Activated CD8-positive, alpha-beta T cell treated with anti-CD3 and anti-CD28 coated beads for 36 hours (primary cell): ENCODE data around the gene PHKB. TPM values are rescaled to one million over a fixed set of nuclear protein-coding genes. Genes with fewer than 3 reads are reported as not detected.

Source experiments
- ATAC-seq: fragments of 200-7000 bp; cut with Tn5 transposase; one replicate; pipeline ENCODE4 v1.10.0; 2021; ENCODE audit warnings: mild to moderate bottlenecking, moderate library complexity
- CTCF ChIA-PET: fragments of 350-600 bp; sonication (Branson Sonifier 250); formaldehyde crosslinking; loops from one replicate; lab custom pipeline; 2021; ENCODE audit warnings: antibody characterized with exemption; lab: Charles Lee
- POLR2A ChIA-PET: fragments of 350-600 bp; sonication (Branson Sonifier 250); formaldehyde crosslinking; loops from one replicate; lab custom pipeline; 2021; ENCODE audit warnings: antibody characterized with exemption; lab: Charles Lee
- DNase-seq: peaks from one replicate; pipeline ENCODE4 v3.0.0-alpha.2; 2020
- H3K27ac Mint-ChIP-seq: one replicate; pipeline ENCODE4 v1.8.0; 2021; ENCODE audit warnings: mild to moderate bottlenecking, mixed read lengths
- H3K27me3 Mint-ChIP-seq: one replicate; pipeline ENCODE4 v1.8.0; 2021; ENCODE audit warnings: mixed read lengths
- H3K36me3 Mint-ChIP-seq: one replicate; pipeline ENCODE4 v1.8.0; 2021; ENCODE audit warnings: low read depth, mixed read lengths
- H3K4me1 Mint-ChIP-seq: one replicate; pipeline ENCODE4 v1.8.0; 2021; ENCODE audit warnings: low read depth, mixed read lengths
- H3K4me3 Mint-ChIP-seq: one replicate; pipeline ENCODE4 v1.8.0; 2021; ENCODE audit warnings: mild to moderate bottlenecking, moderate library complexity, mixed read lengths
- H3K9me3 Mint-ChIP-seq: one replicate; pipeline ENCODE4 v1.8.0; 2021; ENCODE audit warnings: mixed read lengths
- intact Hi-C: fragments of 100-400 bp; cut with micrococcal nuclease; formaldehyde crosslinking; loops from one replicate; pipeline ENCODE4 v1.10.0; 2022
- total RNA-seq, 2 experiments: library from RNA; stranded (reverse); gene quantifications; one replicate each; pipeline ENCODE4 v1.2.3, GENCODE V29; 2021
- TF ChIP-seq, protein P1 (sequence below): fragments of 200-600 bp; IDR thresholded peaks from one replicate; pipeline ENCODE4 v1.8.0; 2022; ENCODE audit warnings: antibody characterized with exemption, mild to moderate bottlenecking

Gene PHKB
- total RNA-seq, 2 experiments from 2014 or later = 20.2 to 23.1 TPM

DNA sequence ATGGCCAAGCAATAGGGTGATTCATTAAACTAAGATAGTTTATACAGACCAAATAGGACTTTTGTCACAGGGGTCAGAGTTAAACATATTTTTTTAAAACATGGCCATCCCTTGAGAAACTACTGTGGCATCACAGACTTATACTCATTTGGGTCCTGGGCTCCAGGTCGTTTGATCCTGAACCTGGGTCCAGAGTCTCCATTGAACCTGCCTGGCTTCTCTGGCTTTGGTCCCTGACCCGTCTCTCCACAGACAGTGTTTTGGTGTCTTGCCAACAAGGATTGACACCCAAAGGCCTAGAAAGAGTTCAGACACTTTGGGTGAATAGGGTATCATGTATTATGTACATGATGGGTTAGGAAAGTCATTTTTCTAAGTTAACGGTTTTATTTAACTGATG is 236.7 kb downstream of the PHKB start:
- intact Hi-C loops = no loop called here
- POLR2A ChIA-PET = no interaction called here
- CTCF ChIA-PET = no interaction called here
- ATAC-seq (no peak), DNase-seq (no peak)
- Mint-ChIP-seq H3K27me3 (no peaks in the 10 kb centered on the region), H3K9me3 (peaks cover 16% of the 10 kb centered on the region), H3K27ac (no peak overlapping the region), H3K4me3 (no peak overlapping the region), H3K4me1 (peaks cover 2% of the 10 kb centered on the region), H3K36me3 (peaks cover 55% of the 10 kb centered on the region)
- TF ChIP-seq, protein P1, sequence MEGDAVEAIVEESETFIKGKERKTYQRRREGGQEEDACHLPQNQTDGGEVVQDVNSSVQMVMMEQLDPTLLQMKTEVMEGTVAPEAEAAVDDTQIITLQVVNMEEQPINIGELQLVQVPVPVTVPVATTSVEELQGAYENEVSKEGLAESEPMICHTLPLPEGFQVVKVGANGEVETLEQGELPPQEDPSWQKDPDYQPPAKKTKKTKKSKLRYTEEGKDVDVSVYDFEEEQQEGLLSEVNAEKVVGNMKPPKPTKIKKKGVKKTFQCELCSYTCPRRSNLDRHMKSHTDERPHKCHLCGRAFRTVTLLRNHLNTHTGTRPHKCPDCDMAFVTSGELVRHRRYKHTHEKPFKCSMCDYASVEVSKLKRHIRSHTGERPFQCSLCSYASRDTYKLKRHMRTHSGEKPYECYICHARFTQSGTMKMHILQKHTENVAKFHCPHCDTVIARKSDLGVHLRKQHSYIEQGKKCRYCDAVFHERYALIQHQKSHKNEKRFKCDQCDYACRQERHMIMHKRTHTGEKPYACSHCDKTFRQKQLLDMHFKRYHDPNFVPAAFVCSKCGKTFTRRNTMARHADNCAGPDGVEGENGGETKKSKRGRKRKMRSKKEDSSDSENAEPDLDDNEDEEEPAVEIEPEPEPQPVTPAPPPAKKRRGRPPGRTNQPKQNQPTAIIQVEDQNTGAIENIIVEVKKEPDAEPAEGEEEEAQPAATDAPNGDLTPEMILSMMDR = no peak

DNA sequence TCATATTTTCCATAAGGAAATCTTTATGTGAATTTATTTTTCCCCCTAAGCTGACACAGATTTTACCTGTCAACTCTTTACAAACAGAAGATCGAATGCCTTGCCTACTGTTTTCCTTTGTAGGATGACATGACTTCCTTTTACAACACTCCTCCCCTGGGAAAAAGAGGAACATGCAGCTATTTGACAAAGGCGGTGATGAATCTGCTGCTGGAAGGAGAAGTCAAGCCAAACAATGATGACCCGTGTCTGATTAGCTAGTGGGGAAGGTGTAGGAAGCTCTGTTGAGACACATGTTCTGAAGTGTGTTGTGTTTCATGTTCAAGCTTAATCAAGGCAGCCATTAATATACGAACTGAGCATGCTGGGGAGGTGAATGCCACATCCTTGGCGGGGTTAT is 238.0 kb downstream of the PHKB start:
- ChIA-PET POLR2A (no interaction called here), CTCF (no interaction called here)
- Mint-ChIP-seq H3K27me3 (no peaks in the 10 kb centered on the region), H3K36me3 (peaks cover 54% of the 10 kb centered on the region), H3K4me1 (peaks cover 2% of the 10 kb centered on the region), H3K27ac (no peak overlapping the region), H3K4me3 (no peak overlapping the region), H3K9me3 (peaks cover 18% of the 10 kb centered on the region)
- TF ChIP-seq, protein P1 = no peak
- no peak for ATAC-seq
- no peak for DNase-seq
- intact Hi-C loops = no loop called here

DNA sequence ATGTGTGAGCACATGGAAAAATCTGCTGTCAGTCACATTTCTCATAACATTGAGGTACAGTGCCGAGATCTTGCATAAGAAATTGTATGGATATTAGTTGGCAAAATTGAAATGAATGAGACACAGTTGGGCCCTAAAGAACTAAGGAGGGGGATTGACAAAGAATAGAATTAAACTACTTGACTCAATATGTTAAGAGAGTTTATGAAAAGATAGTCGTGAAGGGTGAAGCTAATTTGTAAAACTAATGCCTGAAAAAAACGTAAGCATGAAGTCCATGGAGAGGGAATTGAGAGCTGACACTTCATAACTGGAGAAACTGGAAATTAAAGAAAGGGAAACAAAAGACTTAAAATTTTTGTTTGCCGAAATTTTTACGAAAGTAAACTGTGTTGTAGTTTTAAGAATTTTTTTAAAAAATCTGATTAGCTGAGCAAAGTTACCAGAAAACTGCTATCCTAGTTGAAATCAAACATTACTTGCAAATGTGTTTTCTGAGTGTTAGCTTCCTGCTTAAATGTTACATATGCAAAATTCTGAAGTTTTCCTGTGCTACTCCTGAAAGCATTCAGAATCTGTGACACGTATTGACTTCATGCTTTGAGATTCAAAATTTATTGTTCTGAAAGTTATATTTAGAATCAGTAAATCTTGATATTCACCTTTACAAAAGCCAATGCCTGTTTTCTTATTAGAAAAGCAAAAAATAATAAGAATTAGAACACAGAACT is 239.9 kb downstream of the PHKB start:
- no peak for ATAC-seq
- DNase-seq = no peak
- POLR2A ChIA-PET = no interaction called here
- no peak overlapping the region for H3K27ac Mint-ChIP-seq
- H3K27me3 Mint-ChIP-seq = no peaks in the 10 kb centered on the region
- H3K4me3 Mint-ChIP-seq = no peak overlapping the region
- TF ChIP-seq, protein P1 = no peak
- peaks cover 42% of the 10 kb centered on the region for H3K36me3 Mint-ChIP-seq
- H3K4me1 Mint-ChIP-seq = peaks cover 2% of the 10 kb centered on the region
- CTCF ChIA-PET = interaction anchor here (0.6 kb wide), 1 partner anchor 559 kb away, joined by 3 read pairs; no protein-coding TSS in a partner anchor
- intact Hi-C loops = no loop called here
- H3K9me3 Mint-ChIP-seq = peaks cover 18% of the 10 kb centered on the region

DNA sequence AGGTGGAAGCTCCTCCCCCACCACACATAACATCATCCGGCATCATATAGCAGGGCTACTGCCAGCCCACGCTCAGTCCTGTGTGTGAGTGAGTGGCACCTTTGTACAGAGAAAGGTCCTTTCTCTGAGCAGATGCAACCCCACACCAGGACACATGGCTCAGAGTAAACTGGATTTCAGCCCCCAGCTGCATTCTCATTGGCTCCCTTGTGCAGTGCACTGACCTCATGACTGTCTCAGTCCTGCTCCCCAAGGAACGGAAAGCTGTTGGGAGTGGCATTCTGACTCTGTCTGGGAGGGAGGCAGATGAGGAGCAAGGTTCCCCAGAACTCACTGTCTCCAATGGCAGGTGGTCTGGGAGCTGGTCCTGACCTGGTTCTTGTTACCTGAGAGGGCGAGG is 244.1 kb downstream of the PHKB start:
- CTCF ChIA-PET = no interaction called here
- no peaks in the 10 kb centered on the region for H3K27me3 Mint-ChIP-seq
- intact Hi-C loops = no loop called here
- ATAC-seq (no peak), DNase-seq (no peak)
- TF ChIP-seq, protein P1 = no peak
- POLR2A ChIA-PET = no interaction called here
- H3K36me3 Mint-ChIP-seq = peaks cover 11% of the 10 kb centered on the region
- H3K27ac Mint-ChIP-seq = no peak overlapping the region
- H3K4me3 Mint-ChIP-seq = no peak overlapping the region
- H3K4me1 Mint-ChIP-seq = no peaks in the 10 kb centered on the region
- H3K9me3 Mint-ChIP-seq = peaks cover 13% of the 10 kb centered on the region

DNA sequence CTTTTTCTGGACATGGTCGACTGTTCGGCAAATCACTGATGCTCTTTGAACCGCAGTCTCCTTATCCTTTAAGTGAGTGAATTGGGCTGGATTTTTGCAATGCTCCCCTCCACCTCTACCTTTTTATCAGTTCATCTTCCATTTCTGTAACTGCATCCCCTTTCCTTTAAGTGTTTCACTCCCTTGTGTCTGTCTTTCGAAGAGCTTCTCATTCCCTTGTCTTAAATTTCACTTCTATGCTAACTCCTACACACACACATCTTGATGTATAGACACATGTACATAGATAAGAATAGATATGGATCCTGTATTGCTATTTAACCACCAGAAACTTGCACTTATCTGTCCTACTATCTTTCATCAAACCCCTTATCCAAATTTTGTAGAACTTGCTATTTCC is 250.7 kb downstream of the PHKB start:
- TF ChIP-seq, protein P1 = no peak
- CTCF ChIA-PET = no interaction called here
- Mint-ChIP-seq H3K36me3 (no peaks in the 10 kb centered on the region), H3K4me1 (peaks cover 4% of the 10 kb centered on the region), H3K27me3 (peaks cover 5% of the 10 kb centered on the region), H3K27ac (no peak overlapping the region), H3K9me3 (no peaks in the 10 kb centered on the region), H3K4me3 (no peak overlapping the region)
- no peak for DNase-seq
- intact Hi-C loops = no loop called here
- POLR2A ChIA-PET = no interaction called here
- no peak for ATAC-seq
